Right lobe of liver (tissue), 6 donors: ENCODE measurements around the gene ALOXE3. TPM values are rescaled to one million over a fixed set of nuclear protein-coding genes. Genes with fewer than 3 reads are reported as not detected.
A peak's percentile ranks its signal among the peaks of the same experiment; 100 is the strongest.

ENCODE experiments used
- ATAC-seq, 4 donors: fragments of 200-7000 bp; cut with Tn5 transposase; one replicate each; pipeline ENCODE4 v1.9.1; 2020; ENCODE audit warnings: mild to moderate bottlenecking in 4 of 4, moderate library complexity in 4 of 4
- DNase-seq, 3 donors: peaks; one replicate each; pipeline ENCODE4 v3.0.0-alpha.2; 2020
- H3K27ac ChIP-seq, 3 donors: fragments of 200-600 bp; one replicate each; pipeline ENCODE4 v1.8.0; 2022
- H3K27me3 ChIP-seq, 2 donors: fragments of 200-600 bp; one replicate each; pipeline ENCODE4 v1.8.0; 2022
- H3K36me3 ChIP-seq, 4 donors: fragments of 200-600 bp; sonication (generic) in 1 of 4; one replicate each; pipeline versions ENCODE4 v1.5.1 to v1.8.0; 2017 to 2022; ENCODE audit warnings: control low read depth in 1 of 4
- H3K4me1 ChIP-seq, 4 donors: fragments of 200-600 bp; sonication (generic) in 1 of 4; one replicate each; pipeline versions ENCODE4 v1.5.1 to v1.8.0; 2017 to 2022; ENCODE audit warnings: control low read depth in 1 of 4
- H3K4me3 ChIP-seq, 3 donors: fragments of 200-600 bp; one replicate each; pipeline ENCODE4 v1.8.0; 2022
- H3K9me3 ChIP-seq, 4 donors: fragments of 200-600 bp; sonication (generic) in 1 of 4; one replicate each; pipeline versions ENCODE4 v1.5.1 to v1.8.0; 2017 to 2022; ENCODE audit warnings: control low read depth in 1 of 4
- POLR2A ChIP-seq: fragments of 450-650 bp; IDR thresholded peaks from one replicate; pipeline ENCODE4 v1.6.1; 2017; ENCODE audit warnings: antibody characterized with exemption, mild to moderate bottlenecking
- WGBS: methylation state at CpG from one replicate; pipeline ENCODE4 v1.1.6; 2018; ENCODE audit warnings: low coverage, low lambda C conversion rate; ENCODE audit not compliant: insufficient coverage; ENCODE audit errors: missing lambda C conversion rate; 5-methylcytosine and 5-hydroxymethylcytosine counted together
- intact Hi-C, 2 donors: fragments of 100-400 bp; cut with DNase I; formaldehyde crosslinking; loops; one replicate each; pipeline versions ENCODE4 v1.11.2 to v1.14.1; 2022
- total RNA-seq, 6 experiments: library from RNA; depleted of rRNA in 2 of 6; stranded (reverse); fragments of >200 nt in 2 of 6; fragmentation: NEBNext Ultra II Directional in 3 of 6; extraction: Animal tissue kit (Norgen Biotek cat#: 25700) in 3 of 6; gene quantifications; one replicate each; pipeline versions ENCODE4 v1.1.0 to v1.2.4, GENCODE V29; 2016 to 2023
- TF ChIP-seq, protein P1 (sequence below), 4 donors: fragments of 200-600 bp in 3 of 4; fragments of 450-650 bp in 1 of 4; IDR thresholded peaks; one replicate each; pipeline versions ENCODE4 v1.5.1 to v1.8.0; 2016 to 2022; ENCODE audit warnings: antibody characterized with exemption in 4 of 4, mild to moderate bottlenecking in 2 of 4
- donor health status: DM: no; HTN: yes; CAD: no.
- donor health status: DM: no; HTN: no; CAD: no.
- donor health status: DM: no; HTN: no; CAD: no.
- donor health status: DM: no; HTN: yes; CAD: no.
- donor health status: DM: no; HTN: yes; CAD: no.

Gene ALOXE3
- total RNA-seq, 6 experiments from 2014 or later, result not detected

DNA sequence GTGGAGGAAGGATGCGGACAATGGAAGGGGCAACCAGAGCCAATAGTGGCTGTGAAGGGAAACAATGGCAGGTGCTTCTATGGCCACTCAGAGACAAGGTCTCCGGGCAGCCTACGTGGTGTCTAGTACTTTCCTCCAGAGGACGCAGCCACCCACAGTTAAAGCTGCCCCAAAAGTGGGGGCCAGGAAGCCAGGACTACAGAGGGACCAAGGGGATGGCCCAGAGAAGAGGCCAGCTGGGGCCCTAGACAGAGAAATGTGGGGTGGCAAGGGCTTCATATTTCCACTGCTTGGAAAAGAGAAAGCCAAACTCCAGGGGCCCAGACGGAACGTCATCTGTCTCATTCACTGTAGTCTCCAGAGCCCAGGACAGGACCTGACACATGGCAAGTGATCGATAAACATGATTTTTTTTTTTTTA is 34.7 kb upstream of the ALOXE3 start:
- Histone ChIP-seq H3K27me3 (no peaks in the 10 kb centered on the region), H3K4me1 (peaks cover 0 to 27% (median 9%) of the 10 kb centered on the region in 4 donors), H3K9me3 (no peaks in the 10 kb centered on the region), H3K36me3 (peaks cover 6 to 34% (median 22%) of the 10 kb centered on the region in 4 donors), H3K27ac (peak overlapping the region; percentile 99 to 100 (median 100)), H3K4me3 (peak overlapping the region in 2 of 3 donors; percentile 65 to 94)
- WGBS, result 52% methylated on average over 6 of the region's 7 CpGs
- ATAC-seq (no peak), DNase-seq (peak in 2 of 3 donors; percentile 24 to 50)
- TF ChIP-seq POLR2A, result no peak
- TF ChIP-seq, protein P1, sequence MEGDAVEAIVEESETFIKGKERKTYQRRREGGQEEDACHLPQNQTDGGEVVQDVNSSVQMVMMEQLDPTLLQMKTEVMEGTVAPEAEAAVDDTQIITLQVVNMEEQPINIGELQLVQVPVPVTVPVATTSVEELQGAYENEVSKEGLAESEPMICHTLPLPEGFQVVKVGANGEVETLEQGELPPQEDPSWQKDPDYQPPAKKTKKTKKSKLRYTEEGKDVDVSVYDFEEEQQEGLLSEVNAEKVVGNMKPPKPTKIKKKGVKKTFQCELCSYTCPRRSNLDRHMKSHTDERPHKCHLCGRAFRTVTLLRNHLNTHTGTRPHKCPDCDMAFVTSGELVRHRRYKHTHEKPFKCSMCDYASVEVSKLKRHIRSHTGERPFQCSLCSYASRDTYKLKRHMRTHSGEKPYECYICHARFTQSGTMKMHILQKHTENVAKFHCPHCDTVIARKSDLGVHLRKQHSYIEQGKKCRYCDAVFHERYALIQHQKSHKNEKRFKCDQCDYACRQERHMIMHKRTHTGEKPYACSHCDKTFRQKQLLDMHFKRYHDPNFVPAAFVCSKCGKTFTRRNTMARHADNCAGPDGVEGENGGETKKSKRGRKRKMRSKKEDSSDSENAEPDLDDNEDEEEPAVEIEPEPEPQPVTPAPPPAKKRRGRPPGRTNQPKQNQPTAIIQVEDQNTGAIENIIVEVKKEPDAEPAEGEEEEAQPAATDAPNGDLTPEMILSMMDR (IDR thresholded peaks at IDR 0.05), result no peak
- intact Hi-C loops, result no loop called here

DNA sequence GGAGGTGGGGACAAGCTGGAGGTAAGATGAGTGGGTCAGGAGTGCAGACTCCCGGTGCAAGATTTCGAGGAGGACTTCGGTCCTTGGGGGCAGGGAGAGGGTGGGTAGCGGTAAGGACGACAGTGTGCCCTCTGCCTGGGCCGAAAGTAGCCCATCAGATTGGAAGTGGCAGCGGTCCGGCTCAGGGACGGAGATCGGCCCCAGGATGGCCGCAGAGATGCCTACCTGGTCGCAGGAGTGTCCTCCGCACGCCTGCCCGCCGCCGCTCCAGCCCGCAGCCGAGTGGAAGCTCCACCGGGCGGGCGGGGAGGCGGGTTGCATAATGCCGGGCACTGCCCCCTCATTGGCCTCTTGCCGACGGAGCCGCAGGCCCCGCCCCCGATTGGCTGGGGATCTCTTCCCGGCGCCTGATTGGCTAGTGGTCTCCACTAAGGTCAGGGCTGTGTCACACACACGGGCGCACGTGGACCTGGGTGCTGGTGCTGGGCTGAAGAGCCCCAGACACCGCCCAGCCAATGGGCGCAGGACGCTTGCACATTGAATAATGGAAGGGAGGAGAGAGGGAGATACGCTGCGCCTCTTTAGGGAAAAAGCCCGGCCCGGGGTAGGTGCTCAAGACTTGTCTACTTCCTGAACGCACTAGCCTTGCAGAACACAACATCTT is 33.9 kb upstream of the ALOXE3 start, which contains the start of gene PER1:
PER1 (minus strand) TSS at position 293 of the 664 bp plus-strand sequence. CDS start 1,698 bp downstream, outside the sequence.
- WGBS, result 8% methylated on average over 11 of the region's 42 CpGs
- Histone ChIP-seq H3K9me3 (no peaks in the 10 kb centered on the region), H3K4me1 (peaks cover 0 to 27% (median 9%) of the 10 kb centered on the region in 4 donors), H3K27ac (peak within 1 kb of the TSS; percentile 99 to 100 (median 100)), H3K36me3 (peaks cover 12 to 42% (median 30%) of the 10 kb centered on the region in 4 donors), H3K27me3 (no peaks in the 10 kb centered on the region), H3K4me3 (peak within 1 kb of the TSS; percentile 62 to 94 (median 65))
- intact Hi-C loops, result no loop called here
- peak; percentile 97 for TF ChIP-seq POLR2A
- TF ChIP-seq, protein P1 (IDR thresholded peaks at IDR 0.05), result no peak
- peak; percentile 98 to 99 (median 99) for DNase-seq
- peak; percentile 38 to 58 (median 50) for ATAC-seq

DNA sequence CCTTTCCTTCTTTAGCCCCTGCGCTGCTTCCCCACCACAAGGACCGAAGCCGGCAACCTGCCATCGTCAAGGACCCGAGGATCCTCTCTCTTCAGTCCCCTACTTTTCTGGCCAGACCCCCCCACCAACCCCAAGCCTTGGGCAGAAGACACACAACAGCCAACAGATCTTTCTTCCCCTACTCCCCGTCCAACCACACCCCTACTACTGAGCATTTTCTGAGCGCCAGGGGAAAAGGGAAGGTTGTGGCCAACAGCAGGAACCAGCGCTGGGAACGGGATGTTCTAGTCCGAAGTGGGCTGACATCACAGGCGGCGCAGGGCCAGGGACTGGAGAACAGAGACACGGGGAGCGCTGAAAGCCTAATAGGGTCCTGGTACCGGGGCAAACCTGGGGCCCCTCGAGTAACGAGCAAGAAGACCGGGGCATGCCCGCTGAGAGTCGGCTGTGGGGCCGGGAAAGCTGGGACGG is 33.4 kb upstream of the ALOXE3 start:
- peaks cover 14 to 48% (median 35%) of the 10 kb centered on the region in 4 donors for H3K36me3 ChIP-seq
- H3K27me3 ChIP-seq, result no peaks in the 10 kb centered on the region
- peaks cover 0 to 27% (median 9%) of the 10 kb centered on the region in 4 donors for H3K4me1 ChIP-seq
- H3K27ac ChIP-seq, result peak overlapping the region; percentile 99 to 100 (median 100)
- DNase-seq (peak; percentile 76 to 87 (median 83)), ATAC-seq (peak in 1 of 4 donors; percentile 0)
- peak overlapping the region; percentile 62 to 94 (median 65) for H3K4me3 ChIP-seq
- H3K9me3 ChIP-seq, result no peaks in the 10 kb centered on the region
- 17% methylated on average over 22 of the region's 22 CpGs for WGBS
- TF ChIP-seq, protein P1 (IDR thresholded peaks at IDR 0.05), result no peak
- no peak for TF ChIP-seq POLR2A
- intact Hi-C loops, result no loop called here

DNA sequence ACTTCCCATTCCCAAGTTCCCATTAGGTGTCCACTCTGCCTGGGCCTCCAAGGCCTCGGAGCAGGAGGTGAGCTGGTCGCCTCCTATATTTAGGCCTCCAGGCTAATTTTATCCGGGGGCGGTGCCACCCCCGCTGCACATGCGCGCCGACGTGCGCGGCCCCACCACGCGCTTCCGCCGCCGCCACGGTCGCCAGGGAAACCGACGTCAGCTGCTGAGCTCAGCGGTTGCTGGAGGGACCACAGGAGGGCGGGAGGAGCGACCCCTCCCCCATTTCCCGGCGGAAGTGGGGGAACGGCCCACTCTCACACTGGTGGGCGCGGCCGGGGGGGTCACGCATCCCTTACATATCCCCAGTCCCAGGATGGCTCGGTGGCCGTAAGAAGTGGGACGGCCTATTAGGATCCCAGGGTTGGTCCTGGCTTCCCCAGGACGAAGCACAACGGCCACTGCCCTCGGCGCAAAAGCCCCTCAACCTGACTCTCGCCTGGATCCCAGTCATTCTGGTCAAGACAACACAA is 32.9 kb upstream of the ALOXE3 start:
- H3K4me3 ChIP-seq, result peak overlapping the region; percentile 62 to 94 (median 65)
- DNase-seq (peak; percentile 86 to 93 (median 93)), ATAC-seq (peak in 3 of 4 donors; percentile 2 to 10 (median 7))
- peaks cover 19 to 53% (median 40%) of the 10 kb centered on the region in 4 donors for H3K36me3 ChIP-seq
- no peaks in the 10 kb centered on the region for H3K9me3 ChIP-seq
- intact Hi-C loops, result no loop called here
- H3K27me3 ChIP-seq, result no peaks in the 10 kb centered on the region
- TF ChIP-seq, protein P1 (IDR thresholded peaks at IDR 0.05), result no peak
- peak; percentile 56 for TF ChIP-seq POLR2A
- peaks cover 0 to 27% (median 9%) of the 10 kb centered on the region in 4 donors for H3K4me1 ChIP-seq
- 80% methylated on average over 1 of the region's 38 CpGs for WGBS
- peak overlapping the region; percentile 99 to 100 (median 100) for H3K27ac ChIP-seq
